H1 (cell line): Measurements from ENCODE around the gene OBSCN. TPM values are rescaled to one million over a fixed set of nuclear protein-coding genes. Genes with fewer than 3 reads are reported as not detected.

ENCODE experiments used
- CTCF ChIA-PET: fragments of 300-600 bp; sonication (Branson Sonifier 250); formaldehyde crosslinking; loops from one replicate; lab custom pipeline; 2021; ENCODE audit not compliant: partially characterized antibody; lab: Charles Lee
- POLR2A ChIA-PET: fragments of 300-600 bp; sonication (Branson Sonifier 250); formaldehyde crosslinking; loops from one replicate; lab custom pipeline; 2021; ENCODE audit warnings: inconsistent platforms; ENCODE audit not compliant: partially characterized antibody; lab: Charles Lee
- DNase-seq, 2 experiments: peaks; one replicate each; pipeline versions ENCODE4 v3.0.0 to v3.0.0-alpha.2; 2010 to 2022; ENCODE audit warnings: low spot score in 2 of 2, low read depth in 1 of 2, mixed read lengths in 1 of 2
- FAIRE-seq: peaks from 2 replicates; lab custom pipeline; 2011; peaks lifted over from hg19 to GRCh38; lab: Jason Lieb, UNC
- H2AFZ ChIP-seq: 2 replicates; pipeline ENCODE4 v1.8.1; 2012; ENCODE audit warnings: low read length, inconsistent platforms
- H2AK5ac ChIP-seq: 2 replicates; pipeline ENCODE4 v1.6.1; 2013; ENCODE audit warnings: low read depth, low read length
- H2BK120ac ChIP-seq: replicated peaks from 2 replicates; pipeline ENCODE3; 2013; ENCODE audit warnings: low read depth, low read length, inconsistent platforms
- H2BK12ac ChIP-seq: 2 replicates; pipeline ENCODE4 v1.6.1; 2013; ENCODE audit warnings: low read depth, low read length
- H2BK15ac ChIP-seq: 2 replicates; pipeline ENCODE4 v1.6.1; 2013; ENCODE audit warnings: low read length
- H2BK20ac ChIP-seq: 2 replicates; pipeline ENCODE4 v1.6.1; 2013; ENCODE audit warnings: low read length
- H2BK5ac ChIP-seq: 2 replicates; pipeline ENCODE4 v1.6.1; 2013; ENCODE audit warnings: low read depth, low read length
- H3K14ac ChIP-seq: 2 replicates; pipeline ENCODE4 v1.6.1; 2013; ENCODE audit warnings: inconsistent platforms; ENCODE audit not compliant: insufficient read length
- H3K18ac ChIP-seq: 2 replicates; pipeline ENCODE4 v1.6.1; 2013; ENCODE audit warnings: low read length; ENCODE audit errors: extremely low read depth
- H3K23ac ChIP-seq: 2 replicates; pipeline ENCODE4 v1.6.1; 2013; ENCODE audit warnings: inconsistent platforms; ENCODE audit not compliant: insufficient read length
- H3K23me2 ChIP-seq: 2 replicates; pipeline ENCODE4 v1.6.1; 2013; ENCODE audit warnings: low read depth, low read length
- H3K27ac ChIP-seq: 2 replicates; pipeline ENCODE4 v1.6.1; 2011; ENCODE audit warnings: low read depth, low read length, inconsistent platforms
- H3K27me3 ChIP-seq, 4 experiments: replicated peaks in 1 of 4; 1 replicate in 1 of 4; 2 replicates in 3 of 4; pipeline versions ENCODE4 v1.6.1 to v1.8.1; 2011 to 2013; ENCODE audit warnings: low read length in 3 of 4, mild to moderate bottlenecking in 3 of 4, inconsistent platforms in 2 of 4, mixed read lengths in 2 of 4, moderate library complexity in 1 of 4; ENCODE audit not compliant: control insufficient read depth in 3 of 4, insufficient read depth in 3 of 4; ENCODE audit errors: extremely low read depth in 1 of 4
- H3K36me3 ChIP-seq, 4 experiments: 2 replicates each; pipeline versions ENCODE4 v1.6.1 to v1.8.1; 2011 to 2013; ENCODE audit warnings: mild to moderate bottlenecking in 4 of 4, low read length in 3 of 4, moderate library complexity in 2 of 4, control low read depth in 1 of 4, inconsistent platforms in 1 of 4; ENCODE audit not compliant: insufficient read depth in 4 of 4, control insufficient read depth in 2 of 4
- H3K4ac ChIP-seq: replicated peaks from 2 replicates; pipeline ENCODE3; 2013; ENCODE audit warnings: low read length, low read depth, mixed read lengths, inconsistent platforms; ENCODE audit not compliant: insufficient read length
- H3K4me1 ChIP-seq, 4 experiments: replicated peaks in 1 of 4; 1 replicate in 1 of 4; 2 replicates in 3 of 4; pipeline versions ENCODE4 v1.6.1 to v1.8.1; 2011 to 2013; ENCODE audit warnings: low read length in 3 of 4, inconsistent platforms in 2 of 4, mixed read lengths in 1 of 4; ENCODE audit not compliant: insufficient read depth in 4 of 4, control insufficient read depth in 3 of 4
- H3K4me2 ChIP-seq, 2 experiments: 2 replicates each; pipeline versions ENCODE4 v1.6.1 to v1.8.1; 2011 to 2013; ENCODE audit warnings: low read depth in 2 of 2, low read length in 2 of 2, control low read depth in 1 of 2, inconsistent platforms in 1 of 2, mild to moderate bottlenecking in 1 of 2; ENCODE audit not compliant: insufficient read depth in 1 of 2
- H3K4me3 ChIP-seq, 4 experiments: fragments of 200-600, 300-600 bp in 1 of 4; sonication (generic), shearing (Covaris generic), sonication (Bioruptor Twin) in 1 of 4; 2 replicates each; pipeline versions ENCODE4 v1.5.1 to v1.8.1; 2011 to 2016; ENCODE audit warnings: low read length in 4 of 4, low read depth in 3 of 4, control low read depth in 2 of 4, inconsistent platforms in 2 of 4, mild to moderate bottlenecking in 2 of 4, mixed read lengths in 1 of 4, moderate library complexity in 1 of 4; ENCODE audit not compliant: insufficient read depth in 2 of 4; ENCODE audit errors: extremely low read depth in 1 of 4
- H3K56ac ChIP-seq: replicated peaks from 2 replicates; pipeline ENCODE3; 2013; ENCODE audit warnings: low read depth, mild to moderate bottlenecking, mixed read lengths, low read length, inconsistent platforms; ENCODE audit not compliant: insufficient read length
- H3K79me1 ChIP-seq: 2 replicates; pipeline ENCODE4 v1.6.1; 2013; ENCODE audit warnings: low read depth, low read length, control low read depth
- H3K79me2 ChIP-seq, 2 experiments: 2 replicates each; pipeline versions ENCODE4 v1.6.1 to v1.8.1; 2012 to 2013; ENCODE audit warnings: low read length in 2 of 2, mild to moderate bottlenecking in 2 of 2, inconsistent platforms in 1 of 2; ENCODE audit not compliant: insufficient read depth in 2 of 2, control insufficient read depth in 1 of 2
- H3K9ac ChIP-seq, 4 experiments: replicated peaks in 1 of 4; 1 replicate in 1 of 4; 2 replicates in 3 of 4; pipeline versions ENCODE4 v1.6.1 to v1.8.1; 2011 to 2013; ENCODE audit warnings: low read depth in 3 of 4, low read length in 3 of 4, control low read depth in 2 of 4, mild to moderate bottlenecking in 2 of 4, moderate library complexity in 2 of 4, inconsistent platforms in 1 of 4; ENCODE audit errors: extremely low read depth in 1 of 4
- H3K9me3 ChIP-seq, 2 experiments: 2 replicates each; pipeline versions ENCODE4 v1.6.1 to v1.8.1; 2012 to 2013; ENCODE audit warnings: mild to moderate bottlenecking in 2 of 2, moderate library complexity in 2 of 2, control low read depth in 1 of 2, inconsistent platforms in 1 of 2, low read depth in 1 of 2, low read length in 1 of 2, mixed read lengths in 1 of 2; ENCODE audit not compliant: insufficient read depth in 2 of 2
- H4K20me1 ChIP-seq, 2 experiments: replicated peaks in 1 of 2; 2 replicates each; pipeline versions ENCODE3 to v1.8.1; 2011 to 2013; ENCODE audit warnings: inconsistent platforms in 2 of 2, low read length in 2 of 2, mild to moderate bottlenecking in 1 of 2; ENCODE audit not compliant: insufficient read depth in 2 of 2, control insufficient read depth in 1 of 2
- H4K5ac ChIP-seq: 2 replicates; pipeline ENCODE4 v1.6.1; 2013; ENCODE audit warnings: low read length, low read depth, mixed read lengths, inconsistent platforms; ENCODE audit not compliant: insufficient read length
- H4K8ac ChIP-seq: 2 replicates; pipeline ENCODE4 v1.8.0; 2013; ENCODE audit warnings: mild to moderate bottlenecking, moderate library complexity, low read length, inconsistent platforms; ENCODE audit not compliant: insufficient read depth; ENCODE audit errors: extremely low read depth
- H4K91ac ChIP-seq: replicated peaks from 2 replicates; pipeline ENCODE3; 2013; ENCODE audit warnings: low read length, mixed read lengths, inconsistent platforms; ENCODE audit not compliant: insufficient read length
- BCL11A ChIP-seq, 2 experiments: IDR thresholded peaks; one replicate each; pipeline ENCODE4 v1.6.1; 2011; ENCODE audit warnings: low read depth in 2 of 2, low read length in 2 of 2, mild to moderate bottlenecking in 2 of 2
- CEBPB ChIP-seq: IDR thresholded peaks from 2 replicates; pipeline ENCODE4 v1.6.1; 2012; ENCODE audit warnings: low read depth, low read length
- CHD1 ChIP-seq: IDR thresholded peaks from 2 replicates; pipeline ENCODE4 v1.6.1; 2012; ENCODE audit warnings: low read depth, low read length, improper control_type of control experiment
- GABPA ChIP-seq: IDR thresholded peaks from 2 replicates; pipeline ENCODE4 v1.6.1; 2011; ENCODE audit warnings: mild to moderate bottlenecking, low read length, moderate library complexity, borderline replicate concordance; ENCODE audit not compliant: insufficient read depth
- HDAC6 ChIP-seq: IDR thresholded peaks from one replicate; pipeline ENCODE4 v1.7.1; 2012; ENCODE audit warnings: low read depth, mild to moderate bottlenecking, inconsistent platforms, low read length, moderate library complexity
- JUND ChIP-seq: IDR thresholded peaks from 2 replicates; pipeline ENCODE4 v1.6.1; 2011; ENCODE audit warnings: mild to moderate bottlenecking, improper control_type of control experiment, low read length
- MAFK ChIP-seq: IDR thresholded peaks from 2 replicates; pipeline ENCODE4 v1.6.1; 2012; ENCODE audit warnings: low read depth, mild to moderate bottlenecking, improper control_type of control experiment, low read length
- RAD21 ChIP-seq, 2 experiments: IDR thresholded peaks in 1 of 2; conservative IDR thresholded peaks in 1 of 2; 2 replicates each; pipeline ENCODE4 v1.6.1; 2011; ENCODE audit warnings: low read depth in 2 of 2, low read length in 2 of 2, improper control_type of control experiment in 1 of 2, inconsistent platforms in 1 of 2, mild to moderate bottlenecking in 1 of 2, moderate library complexity in 1 of 2
- SP4 ChIP-seq: IDR thresholded peaks from 2 replicates; pipeline ENCODE4 v1.6.1; 2012; ENCODE audit warnings: low read length, inconsistent platforms
- SRF ChIP-seq: IDR thresholded peaks from 2 replicates; pipeline ENCODE4 v1.6.1; 2011; ENCODE audit warnings: mild to moderate bottlenecking, low read depth, low read length, moderate library complexity
- SUZ12 ChIP-seq: fragments of 200-600 bp; sonication (generic); IDR thresholded peaks from 2 replicates; pipeline ENCODE4 v1.6.1; 2012; ENCODE audit warnings: mild to moderate bottlenecking, inconsistent platforms, low read length, moderate library complexity, mixed read lengths
- TAF7 ChIP-seq: optimal IDR thresholded peaks from 2 replicates; pipeline ENCODE3; 2011; ENCODE audit warnings: low read depth, mild to moderate bottlenecking, inconsistent platforms, low read length, moderate library complexity, borderline replicate concordance
- TBP ChIP-seq: IDR thresholded peaks from 2 replicates; pipeline ENCODE4 v1.6.1; 2011; ENCODE audit warnings: low read depth, low read length, improper control_type of control experiment
- WGBS, 2 experiments: shearing (Covaris generic) in 1 of 2; methylation state at CpG; one replicate each; pipeline versions ENCODE4 v1.1.6 to v1.1.7; 2013 to 2015; ENCODE audit warnings: low lambda C conversion rate in 2 of 2, mixed read lengths in 2 of 2, inconsistent platforms in 1 of 2, low coverage in 1 of 2, missing lambda C conversion rate in 1 of 2; ENCODE audit not compliant: insufficient replicate concordance in 2 of 2, insufficient coverage in 1 of 2, insufficient read length in 1 of 2; ENCODE audit errors: extremely low coverage in 1 of 2, missing lambda C conversion rate in 1 of 2; 5-methylcytosine and 5-hydroxymethylcytosine counted together
- polyA plus RNA-seq, 7 experiments: library from polyadenylated mRNA; depleted of rRNA in 3 of 7; stranded (reverse) in 5 of 7; unstranded in 2 of 7; fragments of >200 nt in 5 of 7; fragments of 200-250 nt in 2 of 7; gene quantifications; 1 replicate in 5 of 7; 2 replicates in 1 of 7; 4 replicates in 1 of 7; pipeline versions ENCODE4 v1.2.1 to v1.2.3, GENCODE V29; 2011 to 2013; ENCODE audit warnings: missing spikeins in 2 of 7, mixed read lengths in 2 of 7
- total RNA-seq: library from RNA; stranded (reverse); fragmentation: NEBNext Ultra II Directional; extraction: Animal tissue kit (Norgen Biotek cat#: 25700); gene quantifications from 2 replicates; pipeline ENCODE4 v1.2.1, GENCODE V29; 2021

Gene OBSCN
- total and polyA plus RNA-seq, 2 of the 8 experiments (the other 6 are each of a cell fraction or from before 2014, with no cell fraction given): 7.5 to 28.4 TPM

- Histone ChIP-seq H4K8ac (no peak overlapping the region), H3K14ac (no peak overlapping the region), H4K5ac (no peak overlapping the region), H4K91ac (no peak overlapping the region), H3K36me3 (no peaks in the 10 kb centered on the region), H2BK5ac (no peak overlapping the region), H3K27me3 (peaks cover 3 to 75% (median 42%) of the 10 kb centered on the region in 4 experiments), H3K27ac (no peak overlapping the region), H3K4me1 (peaks cover 2 to 9% (median 6%) of the 10 kb centered on the region in 4 experiments), H3K79me2 (no peaks in the 10 kb centered on the region), H4K20me1 (peaks cover 8 to 13% of the 10 kb centered on the region in 2 experiments), H3K9me3 (no peaks in the 10 kb centered on the region), H3K9ac (no peak overlapping the region), H3K23ac (no peak overlapping the region), H3K4me3 (peak overlapping the region in 1 of 4 experiments; percentile 60; a peak in 2 of 8 replicates), H2BK120ac (no peak overlapping the region), H3K4ac (no peak overlapping the region), H3K79me1 (no peaks in the 10 kb centered on the region; the same call in 1 of the 2 replicates), H3K23me2 (peaks cover 8% of the 10 kb centered on the region), H2BK12ac (peak overlapping the region; percentile 27; the same call in 1 of the 2 replicates), H2AFZ (no peak overlapping the region), H2BK15ac (no peak overlapping the region), H2AK5ac (0 out of 2 replicates have a peak overlapping the region, but pooled peaks have one; percentile 90), H2BK20ac (no peak overlapping the region), H3K18ac (no peak overlapping the region), H3K4me2 (peak overlapping the region; percentile 85 to 88; a peak in 3 of 4 replicates), H3K56ac (no peak overlapping the region)
- FAIRE-seq (no peak), DNase-seq (no peak)
- ChIA-PET POLR2A (interaction anchor here (0.6 to 4.1 kb wide), 6 partner anchors 11 to 73 kb away, joined by 3 to 21 read pairs (median 3); partner anchors contain the start of gene TRIM11), CTCF (no interaction called here)
- WGBS, 2 experiments: 89% methylated on average over 7 of the region's 7 CpGs; no CpG with 5 or more reads in 1 of the 2 experiments
- TF ChIP-seq HDAC6 (no peak), SRF (no peak), RAD21 (IDR thresholded peaks at IDR 0.05 in 1 of 2, conservative IDR thresholded peaks at IDR 0.05 in 1 of 2; ENCODE audit: low read depth in 2 of 2, low read length in 2 of 2) (no peak), BCL11A (IDR thresholded peaks at IDR 0.05; ENCODE audit: low read depth in 2 of 2, low read length in 2 of 2) (no peak), CEBPB (no peak), TBP (no peak), TAF7 (no peak), MAFK (no peak), GABPA (no peak), CHD1 (no peak), SUZ12 (no peak), SP4 (no peak), JUND (no peak)
These were observed 209.8 kb downstream of the OBSCN start for GRCh38 chr1:228417483-228418203.
